K562 (cell line): Measurements from ENCODE around the gene LHPP. TPM values are rescaled to one million over a fixed set of nuclear protein-coding genes. Genes with fewer than 3 reads are reported as not detected.

Experiments
- ARHGAP35 ChIP-seq: fragments of 450-650 bp; IDR thresholded peaks from 2 replicates; pipeline ENCODE4 v1.6.1; 2018; ENCODE audit not compliant: partially characterized antibody
- ARID1B ChIP-seq: fragments of 450-650 bp; IDR thresholded peaks from 2 replicates; pipeline ENCODE4 v1.6.1; 2016; ENCODE audit warnings: antibody characterized with exemption, mild to moderate bottlenecking, inconsistent platforms
- BACH1 ChIP-seq: fragments of 200-800 bp; sonication (Bioruptor generic); IDR thresholded peaks from 2 replicates; pipeline ENCODE4 v1.6.1; 2016; ENCODE audit warnings: missing genetic modification characterization, missing compliant biosample characterization
- CHCHD3 ChIP-seq: fragments of 250-450 bp; sonication (Bioruptor Pico); IDR thresholded peaks from 2 replicates; pipeline ENCODE4 v2.1.2; 2022; ENCODE audit warnings: mild to moderate bottlenecking
- ESRRA ChIP-seq: fragments of 450-650 bp; IDR thresholded peaks from 2 replicates; pipeline ENCODE4 v1.6.1; 2014; ENCODE audit warnings: low read depth, mild to moderate bottlenecking, moderate library complexity, borderline replicate concordance
- HDAC3 ChIP-seq: fragments of 450-650 bp; IDR thresholded peaks from 2 replicates; pipeline ENCODE4 v1.6.1; 2018; ENCODE audit warnings: borderline replicate concordance, mild to moderate bottlenecking, moderate library complexity; ENCODE audit not compliant: partially characterized antibody
- KDM4B ChIP-seq, 2 experiments: fragments of 450-650 bp in 1 of 2; sonication (generic) in 1 of 2; IDR thresholded peaks; 2 replicates each; pipeline ENCODE4 v1.6.1; 2016 to 2017; ENCODE audit warnings: borderline replicate concordance in 2 of 2, antibody characterized with exemption in 1 of 2, low read depth in 1 of 2, mild to moderate bottlenecking in 1 of 2
- NCOR1 ChIP-seq: fragments of 450-650 bp; IDR thresholded peaks from 2 replicates; pipeline ENCODE4 v1.6.1; 2016; ENCODE audit warnings: mild to moderate bottlenecking, moderate library complexity
- PCBP2 ChIP-seq: fragments of 200-400 bp; formaldehyde crosslinking; IDR thresholded peaks from 2 replicates; pipeline ENCODE4 v1.6.1; 2018; ENCODE audit warnings: low read length, low read depth, mild to moderate bottlenecking, moderate library complexity; ENCODE audit not compliant: poor library complexity, severe bottlenecking
- PHF20 ChIP-seq: fragments of 450-650 bp; IDR thresholded peaks from 2 replicates; pipeline ENCODE4 v1.6.1; 2018; ENCODE audit not compliant: partially characterized antibody
- SAFB2 ChIP-seq: fragments of 200-400 bp; formaldehyde crosslinking; IDR thresholded peaks from 2 replicates; pipeline ENCODE4 v1.6.1; 2018; ENCODE audit warnings: borderline replicate concordance, low read length, low read depth, moderate library complexity; ENCODE audit not compliant: severe bottlenecking
- SLC30A9 ChIP-seq: fragments of 250-450 bp; sonication (Bioruptor Pico); IDR thresholded peaks from 2 replicates; pipeline ENCODE4 v1.8.0; 2022; ENCODE audit warnings: mild to moderate bottlenecking, moderate library complexity
- SRSF3 ChIP-seq: fragments of 200-400 bp; formaldehyde crosslinking; IDR thresholded peaks from 2 replicates; pipeline ENCODE4 v1.6.1; 2016; ENCODE audit warnings: mild to moderate bottlenecking, low read length, moderate library complexity; ENCODE audit not compliant: insufficient read depth
- ZNF354B ChIP-seq: fragments of 250-450 bp; sonication (Bioruptor Pico); IDR thresholded peaks from 2 replicates; pipeline ENCODE4 v1.4.0; 2020
- ZNF584 ChIP-seq: fragments of 200-800 bp; sonication (Bioruptor generic); IDR thresholded peaks from 2 replicates; pipeline ENCODE4 v1.6.1; 2016; ENCODE audit warnings: low read depth, mild to moderate bottlenecking, missing genetic modification characterization, missing compliant biosample characterization
- polyA plus RNA-seq, 8 experiments: library from polyadenylated mRNA; depleted of rRNA in 4 of 8; stranded (reverse) in 5 of 8; unstranded in 3 of 8; fragments of >200 nt; fragmentation: Nextera tagmentation in 2 of 8; fragmentation: Illumina TruSeq in 1 of 8; extraction: Ambion mirVana in 2 of 8; extraction: Trizol in 1 of 8; gene quantifications; 2 replicates each; pipeline versions ENCODE4 v1.2.1 to v1.2.3, GENCODE V29; 2011 to 2014; ENCODE audit warnings: inconsistent platforms in 1 of 8, missing spikeins in 1 of 8
- total RNA-seq, 7 experiments: library from RNA; depleted of rRNA in 6 of 7; stranded (reverse); fragments of >200 nt in 6 of 7; fragmentation: Illumina TruSeq in 2 of 7; extraction: Trizol in 2 of 7; gene quantifications; 2 replicates each; pipeline versions ENCODE4 v1.2.1 to v1.2.3, GENCODE V29; 2011 to 2021; ENCODE audit warnings: low replicate concordance in 1 of 7
- TF ChIP-seq, protein P1 (sequence below): fragments of 450-650 bp; IDR thresholded peaks from 2 replicates; pipeline ENCODE4 v1.6.1; 2016; ENCODE audit warnings: low read depth
- TF ChIP-seq, protein P2 (sequence below), 2 experiments: fragments of 450-650 bp in 1 of 2; sonication (generic) in 1 of 2; formaldehyde crosslinking; conservative IDR thresholded peaks; 2 replicates each; pipeline versions ENCODE4 v1.4.0 to v1.8.1; 2020 to 2022; ENCODE audit warnings: mild to moderate bottlenecking in 1 of 2, missing genetic modification reagents in 1 of 2
- TF ChIP-seq, protein P3 (sequence below): fragments of 450-650 bp; formaldehyde crosslinking; IDR thresholded peaks from 2 replicates; pipeline ENCODE4 v1.4.0; 2020; ENCODE audit warnings: mild to moderate bottlenecking, moderate library complexity

LHPP gene
- total and polyA plus RNA-seq, 9 of the 15 experiments (the other 6 are each of a cell fraction or from before 2014, with no cell fraction given): 0.34 to 7.4 (median 3.0) TPM

GRCh38 chr10:124461642-124462347 lies at the start of gene LHPP (continued):
- TF ChIP-seq, protein P1, sequence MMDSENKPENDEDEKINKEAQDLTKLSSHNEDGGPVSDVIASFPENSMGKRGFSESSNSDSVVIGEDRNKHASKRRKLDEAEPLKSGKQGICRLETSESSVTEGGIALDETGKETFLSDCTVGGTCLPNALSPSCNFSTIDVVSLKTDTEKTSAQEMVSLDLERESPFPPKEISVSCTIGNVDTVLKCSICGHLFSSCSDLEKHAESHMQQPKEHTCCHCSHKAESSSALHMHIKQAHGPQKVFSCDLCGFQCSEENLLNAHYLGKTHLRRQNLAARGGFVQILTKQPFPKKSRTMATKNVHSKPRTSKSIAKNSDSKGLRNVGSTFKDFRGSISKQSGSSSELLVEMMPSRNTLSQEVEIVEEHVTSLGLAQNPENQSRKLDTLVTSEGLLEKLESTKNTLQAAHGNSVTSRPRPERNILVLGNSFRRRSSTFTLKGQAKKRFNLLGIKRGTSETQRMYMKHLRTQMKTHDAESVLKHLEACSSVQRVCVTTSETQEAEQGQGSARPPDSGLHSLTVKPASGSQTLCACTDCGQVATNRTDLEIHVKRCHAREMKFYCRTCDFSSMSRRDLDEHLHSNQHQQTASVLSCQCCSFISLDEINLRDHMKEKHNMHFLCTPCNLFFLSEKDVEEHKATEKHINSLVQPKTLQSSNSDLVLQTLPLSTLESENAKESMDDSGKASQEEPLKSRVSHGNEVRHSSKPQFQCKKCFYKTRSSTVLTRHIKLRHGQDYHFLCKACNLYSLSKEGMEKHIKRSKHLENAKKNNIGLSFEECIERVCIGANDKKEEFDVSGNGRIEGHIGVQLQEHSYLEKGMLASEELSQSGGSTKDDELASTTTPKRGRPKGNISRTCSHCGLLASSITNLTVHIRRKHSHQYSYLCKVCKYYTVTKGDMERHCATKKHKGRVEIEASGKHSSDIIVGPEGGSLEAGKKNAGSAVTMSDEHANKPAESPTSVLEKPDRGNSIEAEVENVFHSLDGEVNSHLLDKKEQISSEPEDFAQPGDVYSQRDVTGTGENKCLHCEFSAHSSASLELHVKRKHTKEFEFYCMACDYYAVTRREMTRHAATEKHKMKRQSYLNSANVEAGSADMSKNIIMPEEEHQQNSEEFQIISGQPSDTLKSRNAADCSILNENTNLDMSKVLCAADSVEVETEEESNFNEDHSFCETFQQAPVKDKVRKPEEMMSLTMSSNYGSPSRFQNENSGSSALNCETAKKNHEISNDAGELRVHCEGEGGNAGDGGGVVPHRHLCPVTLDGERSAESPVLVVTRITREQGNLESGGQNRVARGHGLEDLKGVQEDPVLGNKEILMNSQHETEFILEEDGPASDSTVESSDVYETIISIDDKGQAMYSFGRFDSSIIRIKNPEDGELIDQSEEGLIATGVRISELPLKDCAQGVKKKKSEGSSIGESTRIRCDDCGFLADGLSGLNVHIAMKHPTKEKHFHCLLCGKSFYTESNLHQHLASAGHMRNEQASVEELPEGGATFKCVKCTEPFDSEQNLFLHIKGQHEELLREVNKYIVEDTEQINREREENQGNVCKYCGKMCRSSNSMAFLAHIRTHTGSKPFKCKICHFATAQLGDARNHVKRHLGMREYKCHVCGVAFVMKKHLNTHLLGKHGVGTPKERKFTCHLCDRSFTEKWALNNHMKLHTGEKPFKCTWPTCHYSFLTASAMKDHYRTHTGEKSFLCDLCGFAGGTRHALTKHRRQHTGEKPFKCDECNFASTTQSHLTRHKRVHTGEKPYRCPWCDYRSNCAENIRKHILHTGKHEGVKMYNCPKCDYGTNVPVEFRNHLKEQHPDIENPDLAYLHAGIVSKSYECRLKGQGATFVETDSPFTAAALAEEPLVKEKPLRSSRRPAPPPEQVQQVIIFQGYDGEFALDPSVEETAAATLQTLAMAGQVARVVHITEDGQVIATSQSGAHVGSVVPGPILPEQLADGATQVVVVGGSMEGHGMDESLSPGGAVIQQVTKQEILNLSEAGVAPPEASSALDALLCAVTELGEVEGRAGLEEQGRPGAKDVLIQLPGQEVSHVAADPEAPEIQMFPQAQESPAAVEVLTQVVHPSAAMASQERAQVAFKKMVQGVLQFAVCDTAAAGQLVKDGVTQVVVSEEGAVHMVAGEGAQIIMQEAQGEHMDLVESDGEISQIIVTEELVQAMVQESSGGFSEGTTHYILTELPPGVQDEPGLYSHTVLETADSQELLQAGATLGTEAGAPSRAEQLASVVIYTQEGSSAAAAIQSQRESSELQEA: no peak
- TF ChIP-seq, protein P2, sequence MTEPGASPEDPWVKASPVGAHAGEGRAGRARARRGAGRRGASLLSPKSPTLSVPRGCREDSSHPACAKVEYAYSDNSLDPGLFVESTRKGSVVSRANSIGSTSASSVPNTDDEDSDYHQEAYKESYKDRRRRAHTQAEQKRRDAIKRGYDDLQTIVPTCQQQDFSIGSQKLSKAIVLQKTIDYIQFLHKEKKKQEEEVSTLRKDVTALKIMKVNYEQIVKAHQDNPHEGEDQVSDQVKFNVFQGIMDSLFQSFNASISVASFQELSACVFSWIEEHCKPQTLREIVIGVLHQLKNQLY (CRISPR knock-in tag; conservative IDR thresholded peaks at IDR 0.05): no peak
- TF ChIP-seq KDM4B (IDR thresholded peaks at IDR 0.05; ENCODE audit: borderline replicate concordance in 2 of 2, low read depth in 1 of 2) (no peak), SAFB2 (no peak), NCOR1 (no peak), PCBP2 (no peak), ESRRA (0 out of 2 replicates have a peak, but pooled peaks have one; percentile 37), ZNF354B (CRISPR knock-in tag) (no peak), BACH1 (tag) (no peak), ARHGAP35 (no peak), CHCHD3 (no peak), SRSF3 (no peak), HDAC3 (no peak), ZNF584 (no peak), SLC30A9 (CRISPR knock-in tag) (no peak), PHF20 (peak; percentile 86), ARID1B (no peak)
- TF ChIP-seq, protein P3, sequence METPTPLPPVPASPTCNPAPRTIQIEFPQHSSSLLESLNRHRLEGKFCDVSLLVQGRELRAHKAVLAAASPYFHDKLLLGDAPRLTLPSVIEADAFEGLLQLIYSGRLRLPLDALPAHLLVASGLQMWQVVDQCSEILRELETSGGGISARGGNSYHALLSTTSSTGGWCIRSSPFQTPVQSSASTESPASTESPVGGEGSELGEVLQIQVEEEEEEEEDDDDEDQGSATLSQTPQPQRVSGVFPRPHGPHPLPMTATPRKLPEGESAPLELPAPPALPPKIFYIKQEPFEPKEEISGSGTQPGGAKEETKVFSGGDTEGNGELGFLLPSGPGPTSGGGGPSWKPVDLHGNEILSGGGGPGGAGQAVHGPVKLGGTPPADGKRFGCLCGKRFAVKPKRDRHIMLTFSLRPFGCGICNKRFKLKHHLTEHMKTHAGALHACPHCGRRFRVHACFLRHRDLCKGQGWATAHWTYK (CRISPR knock-in tag): no peak
